Measurements from ENCODE around the gene LCA5.
"Not testable (repeated sequence)": the region's sequence is repeated elsewhere in the genome, so short reads cannot be mapped to it uniquely, and the experiment has no call there.

Gene LCA5

DNA sequence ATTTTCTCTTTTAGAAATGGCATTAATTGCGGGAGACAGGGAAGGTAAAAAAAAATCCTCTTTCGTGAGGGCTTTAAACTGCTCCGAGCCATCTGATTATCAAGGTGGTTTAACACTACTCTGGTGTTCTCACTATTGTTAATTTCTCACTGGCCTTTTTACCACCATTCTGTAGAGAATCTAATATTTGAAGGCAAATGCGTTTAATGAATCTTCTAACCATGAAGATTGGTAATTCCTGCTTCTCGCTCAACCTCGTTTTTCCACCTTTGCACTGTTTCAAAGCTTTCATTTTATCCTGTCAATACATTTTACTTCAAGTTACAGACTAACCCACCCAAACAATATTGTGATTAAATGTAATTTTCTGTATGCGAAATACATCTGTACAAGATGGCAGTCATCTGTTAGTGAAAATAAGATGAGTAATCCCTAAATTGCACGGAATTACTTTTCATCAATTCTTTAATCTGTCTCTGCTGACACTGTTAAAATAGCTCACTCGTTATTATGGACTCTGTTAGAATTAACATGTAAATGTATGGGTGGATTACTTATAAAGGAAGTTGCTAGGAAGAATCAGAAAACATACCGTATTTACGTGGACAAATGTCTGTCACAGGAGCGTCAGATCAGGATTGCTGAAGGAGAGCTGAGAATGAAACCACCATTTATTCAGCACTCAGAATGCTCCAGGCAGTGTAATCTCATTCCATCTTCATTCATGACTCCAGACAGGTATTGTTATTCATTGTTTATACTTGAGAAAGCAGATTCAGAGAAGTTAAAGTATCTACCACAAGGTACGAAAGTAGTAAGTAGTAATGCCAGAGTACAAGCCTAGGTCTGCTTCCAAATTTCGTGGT, 1.1 kb upstream of the LCA5 start:
- FAIRE-seq (no peak), DNase-seq (ENCODE audit: insufficient read length, low spot score) (no peak)

- DNase-seq (ENCODE audit: insufficient read length, low spot score) (no peak), FAIRE-seq (no peak)
Observed at GRCh38 chr6:79536585-79536953, 661 bp downstream of the LCA5 start.

GRCh38 chr6:79529567-79529966, 7.7 kb downstream of the LCA5 start:
- FAIRE-seq; DNase-seq (ENCODE audit: insufficient read length, low spot score): not testable (repeated sequence)

GRCh38 chr6:79526897-79527296, 10.3 kb downstream of the LCA5 start:
- no peak for DNase-seq (ENCODE audit: insufficient read length, low spot score)
- FAIRE-seq = no peak

DNA sequence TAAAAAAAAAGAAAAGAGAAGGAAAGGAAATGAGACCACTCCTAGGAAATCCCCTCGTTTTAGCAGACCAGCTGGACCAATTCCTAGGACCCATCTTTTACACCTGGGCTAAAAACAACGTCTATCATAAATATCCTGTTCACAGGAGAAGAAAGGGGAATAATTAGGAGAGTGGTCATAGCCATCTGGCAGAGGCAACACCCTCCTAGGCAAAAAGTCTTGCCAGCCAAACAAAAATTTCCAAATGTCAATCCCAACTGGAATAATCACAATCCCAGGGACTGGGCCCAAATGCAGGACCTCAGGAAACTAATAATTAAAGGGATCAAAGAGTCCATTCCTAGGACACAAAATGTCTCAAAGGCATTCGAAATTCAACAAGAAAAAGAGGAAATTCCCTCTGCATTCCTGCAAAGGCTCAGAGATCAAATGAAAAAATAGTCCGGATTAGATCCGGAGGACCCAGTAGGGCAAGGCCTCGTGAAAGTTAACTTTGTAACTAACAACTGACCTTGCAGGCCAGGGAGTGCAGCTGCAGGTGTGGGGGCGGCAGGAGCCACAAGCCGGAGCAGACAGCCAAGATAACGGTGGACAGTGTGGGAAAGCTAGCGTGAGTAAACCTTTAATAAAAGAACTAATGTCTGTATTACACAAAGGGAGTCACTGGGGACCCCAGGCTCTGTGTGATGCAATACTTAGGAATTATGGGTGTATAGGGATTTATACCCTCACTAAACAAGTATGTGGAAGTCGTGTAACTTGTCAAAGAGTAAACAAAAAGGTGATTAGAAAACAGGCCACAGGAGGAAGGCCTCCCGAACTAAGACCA, 11.7 kb downstream of the LCA5 start:
- DNase-seq (ENCODE audit: insufficient read length, low spot score) = no peak
- no peak for FAIRE-seq

- no peak for DNase-seq (ENCODE audit: insufficient read length, low spot score)
- FAIRE-seq = no peak
Observed at GRCh38 chr6:79524065-79524464, 13.2 kb downstream of the LCA5 start.

GRCh38 chr6:79522609-79523008, 14.6 kb downstream of the LCA5 start:
- FAIRE-seq = no peak

DNA sequence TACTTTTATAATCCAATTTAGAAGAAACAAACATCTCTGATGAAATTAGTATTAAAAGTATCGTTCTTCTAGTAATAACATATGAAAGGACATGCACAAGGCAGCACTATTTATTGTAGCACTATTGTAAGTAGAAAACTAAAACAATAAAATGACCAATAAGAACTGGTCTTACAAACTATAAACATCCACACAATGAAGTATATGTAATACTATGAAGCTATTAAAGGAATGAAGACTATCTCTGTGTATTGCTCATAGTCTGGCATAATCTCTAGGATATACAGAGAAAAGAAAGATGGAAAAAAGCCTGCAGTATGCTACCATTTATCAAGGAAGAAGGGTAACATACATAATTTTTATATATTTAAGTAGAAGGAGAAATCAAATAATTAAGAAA, 16.7 kb downstream of the LCA5 start:
- FAIRE-seq = no peak
- no peak for DNase-seq (ENCODE audit: insufficient read length, low spot score)

More at GRCh38 chr6:79522609-79523008, 14.6 kb downstream of the LCA5 start:
- no peak for DNase-seq (ENCODE audit: insufficient read length, low spot score)

- FAIRE-seq (no peak), DNase-seq (ENCODE audit: insufficient read length, low spot score) (no peak)
Observed at GRCh38 chr6:79518842-79519241, 18.4 kb downstream of the LCA5 start.

DNA sequence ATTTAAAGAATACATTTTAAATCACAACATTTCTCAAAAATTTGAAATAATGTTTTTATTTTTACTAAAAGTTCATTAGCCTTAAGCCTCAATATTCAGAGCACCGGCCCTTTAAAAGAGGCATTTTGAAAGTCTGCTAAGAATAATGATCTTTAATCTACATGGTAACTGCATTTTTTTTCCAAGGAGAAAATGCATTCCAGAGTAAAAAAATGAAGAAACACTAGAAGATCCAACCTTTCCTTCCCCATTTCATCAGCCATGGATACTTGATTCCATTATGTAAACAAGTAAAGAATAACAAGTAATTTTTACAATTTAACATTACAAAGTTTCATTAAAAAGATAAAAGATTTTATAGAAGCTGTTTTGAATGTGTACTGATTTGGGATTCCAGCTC, 21.8 kb downstream of the LCA5 start:
- DNase-seq (ENCODE audit: insufficient read length, low spot score) = no peak
- FAIRE-seq = no peak

GRCh38 chr6:79513111-79513510, 24.1 kb downstream of the LCA5 start:
- DNase-seq (ENCODE audit: insufficient read length, low spot score) (no peak), FAIRE-seq (no peak)

- DNase-seq (ENCODE audit: insufficient read length, low spot score) (no peak), FAIRE-seq (no peak)
Observed at GRCh38 chr6:79512014-79512413, 25.2 kb downstream of the LCA5 start.

GRCh38 chr6:79510707-79511106, 26.5 kb downstream of the LCA5 start:
- FAIRE-seq = no peak
- DNase-seq (ENCODE audit: insufficient read length, low spot score) = no peak

GRCh38 chr6:79506251-79506650, 31.0 kb downstream of the LCA5 start:
- DNase-seq (ENCODE audit: insufficient read length, low spot score) = no peak
- FAIRE-seq = no peak

GRCh38 chr6:79504372-79504771, 32.9 kb downstream of the LCA5 start:
- DNase-seq (ENCODE audit: insufficient read length, low spot score) (no peak), FAIRE-seq (no peak)

DNA sequence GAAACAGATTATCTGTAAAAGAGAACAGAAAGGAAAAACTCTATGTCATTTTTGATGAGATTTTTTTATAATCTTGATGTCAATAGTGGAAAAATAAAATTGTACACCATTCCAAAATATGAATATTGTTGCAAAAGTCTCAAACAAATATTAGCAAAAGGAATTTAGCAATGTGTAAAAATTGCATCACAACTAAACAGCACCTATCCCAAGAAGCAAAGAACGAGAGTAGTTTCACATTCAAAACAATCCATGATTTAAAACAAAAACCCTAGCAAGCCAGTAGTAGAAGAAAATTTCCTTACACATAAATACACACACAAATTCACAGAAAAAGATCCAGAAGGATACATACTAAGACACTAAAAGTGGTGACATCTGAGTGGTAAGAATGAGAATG, 38.4 kb downstream of the LCA5 start:
- FAIRE-seq = no peak

DNA sequence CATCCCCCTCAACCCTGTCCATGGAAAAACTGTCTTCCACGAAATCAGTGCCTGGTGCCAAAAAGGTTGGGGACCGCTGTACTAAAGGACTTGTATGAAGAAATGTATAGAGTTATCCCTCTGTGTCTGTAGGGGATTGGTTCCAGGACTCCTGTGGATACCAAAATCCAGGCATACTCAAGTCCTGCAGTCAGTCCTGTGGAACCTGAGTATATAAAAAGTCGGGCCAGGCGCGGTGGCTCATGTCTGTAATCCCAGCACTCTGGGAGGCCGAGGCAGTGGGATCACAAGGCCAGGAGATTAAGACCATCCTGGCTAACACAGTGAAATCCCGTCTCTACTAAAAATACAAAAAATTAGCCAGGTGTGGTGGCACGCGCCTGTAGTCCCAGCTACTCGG, 42.0 kb downstream of the LCA5 start:
- no peak for DNase-seq (ENCODE audit: insufficient read length, low spot score)
- FAIRE-seq = no peak

More for the DNA sequence above, 38.4 kb downstream of the LCA5 start:
- DNase-seq (ENCODE audit: insufficient read length, low spot score) = no peak

GRCh38 chr6:79494841-79495240, 42.4 kb downstream of the LCA5 start:
- DNase-seq (ENCODE audit: insufficient read length, low spot score) (no peak), FAIRE-seq (no peak)

DNA sequence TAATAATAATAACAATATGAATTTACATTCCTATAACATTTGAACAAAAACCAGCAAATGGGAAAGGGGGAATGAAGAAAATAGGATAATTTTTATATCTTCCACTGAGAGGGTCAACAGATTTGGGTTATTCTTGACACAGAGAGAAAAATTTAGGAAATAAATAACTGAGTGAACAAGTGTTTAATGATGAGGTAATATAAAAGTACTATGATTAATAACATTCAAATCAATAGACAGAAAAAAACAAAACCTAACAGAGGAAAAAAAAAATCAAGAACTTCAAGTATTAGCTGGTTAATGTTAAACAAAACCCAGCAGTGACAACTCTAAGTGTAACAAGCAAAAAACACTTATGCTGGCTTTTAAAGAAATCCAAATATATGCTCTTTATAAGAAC, 66.5 kb downstream of the LCA5 start:
- DNase-seq (ENCODE audit: insufficient read length, low spot score) (no peak), FAIRE-seq (no peak)

GRCh38 chr6:79469376-79470246, 67.6 kb downstream of the LCA5 start:
- DNase-seq (ENCODE audit: insufficient read length, low spot score) (no peak), FAIRE-seq (no peak)

DNA sequence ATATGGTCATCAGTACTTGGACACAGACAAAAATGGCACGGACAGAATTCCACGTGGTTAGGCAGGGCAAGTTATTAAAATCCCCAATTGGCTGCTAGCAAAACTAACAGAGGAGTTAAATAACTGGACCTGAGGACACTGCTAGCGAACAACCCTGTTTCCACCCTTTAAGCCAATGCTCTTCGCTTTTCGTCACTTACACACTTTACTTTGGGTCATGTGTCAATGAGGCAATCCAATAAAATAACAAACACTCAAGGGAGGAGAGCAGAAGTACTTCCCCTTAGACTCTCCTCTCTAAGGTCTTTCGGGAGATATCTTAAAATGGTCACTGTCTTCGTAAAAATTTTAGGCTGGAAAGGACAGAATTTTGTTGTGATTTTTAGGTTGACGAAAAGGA, 68.6 kb downstream of the LCA5 start:
- FAIRE-seq = no peak

More for the DNA sequence above, 68.6 kb downstream of the LCA5 start:
- no peak for DNase-seq (ENCODE audit: insufficient read length, low spot score)

All from GM19239 (cell line).